ENCODE measurements around the gene CITED2.

GRCh38 chr6:139376017-139376330, 1.5 kb upstream of the CITED2 start:
- TF ChIP-seq EZH2 (IDR thresholded peaks at IDR 0.05) = no peak
- TF ChIP-seq, protein P1, sequence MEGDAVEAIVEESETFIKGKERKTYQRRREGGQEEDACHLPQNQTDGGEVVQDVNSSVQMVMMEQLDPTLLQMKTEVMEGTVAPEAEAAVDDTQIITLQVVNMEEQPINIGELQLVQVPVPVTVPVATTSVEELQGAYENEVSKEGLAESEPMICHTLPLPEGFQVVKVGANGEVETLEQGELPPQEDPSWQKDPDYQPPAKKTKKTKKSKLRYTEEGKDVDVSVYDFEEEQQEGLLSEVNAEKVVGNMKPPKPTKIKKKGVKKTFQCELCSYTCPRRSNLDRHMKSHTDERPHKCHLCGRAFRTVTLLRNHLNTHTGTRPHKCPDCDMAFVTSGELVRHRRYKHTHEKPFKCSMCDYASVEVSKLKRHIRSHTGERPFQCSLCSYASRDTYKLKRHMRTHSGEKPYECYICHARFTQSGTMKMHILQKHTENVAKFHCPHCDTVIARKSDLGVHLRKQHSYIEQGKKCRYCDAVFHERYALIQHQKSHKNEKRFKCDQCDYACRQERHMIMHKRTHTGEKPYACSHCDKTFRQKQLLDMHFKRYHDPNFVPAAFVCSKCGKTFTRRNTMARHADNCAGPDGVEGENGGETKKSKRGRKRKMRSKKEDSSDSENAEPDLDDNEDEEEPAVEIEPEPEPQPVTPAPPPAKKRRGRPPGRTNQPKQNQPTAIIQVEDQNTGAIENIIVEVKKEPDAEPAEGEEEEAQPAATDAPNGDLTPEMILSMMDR (IDR thresholded peaks at IDR 0.05 in 2 of 3, conservative IDR thresholded peaks at IDR 0.05 in 1 of 3; ENCODE audit: borderline replicate concordance in 1 of 3, insufficient read depth in 1 of 3, low read depth in 2 of 3, low read length in 2 of 3) = no peak
- TF ChIP-seq POLR2A (IDR thresholded peaks at IDR 0.05; ENCODE audit: borderline replicate concordance, extremely low read depth, insufficient read depth, insufficient read length) = no peak
- no peak for TF ChIP-seq ZFX (IDR thresholded peaks at IDR 0.05)
- TF ChIP-seq MAX (IDR thresholded peaks at IDR 0.05) = no peak
- no peak for TF ChIP-seq POLR2AphosphoS5 (IDR thresholded peaks at IDR 0.05; ENCODE audit: low read depth, low read length)
- TF ChIP-seq SIN3A (IDR thresholded peaks at IDR 0.05; ENCODE audit: low read depth) = no peak
- TF ChIP-seq SP1 (IDR thresholded peaks at IDR 0.05; ENCODE audit: low read depth) = no peak
- no peak for TF ChIP-seq EGR1 (IDR thresholded peaks at IDR 0.05; ENCODE audit: low read depth)
- TF ChIP-seq, protein P2, sequence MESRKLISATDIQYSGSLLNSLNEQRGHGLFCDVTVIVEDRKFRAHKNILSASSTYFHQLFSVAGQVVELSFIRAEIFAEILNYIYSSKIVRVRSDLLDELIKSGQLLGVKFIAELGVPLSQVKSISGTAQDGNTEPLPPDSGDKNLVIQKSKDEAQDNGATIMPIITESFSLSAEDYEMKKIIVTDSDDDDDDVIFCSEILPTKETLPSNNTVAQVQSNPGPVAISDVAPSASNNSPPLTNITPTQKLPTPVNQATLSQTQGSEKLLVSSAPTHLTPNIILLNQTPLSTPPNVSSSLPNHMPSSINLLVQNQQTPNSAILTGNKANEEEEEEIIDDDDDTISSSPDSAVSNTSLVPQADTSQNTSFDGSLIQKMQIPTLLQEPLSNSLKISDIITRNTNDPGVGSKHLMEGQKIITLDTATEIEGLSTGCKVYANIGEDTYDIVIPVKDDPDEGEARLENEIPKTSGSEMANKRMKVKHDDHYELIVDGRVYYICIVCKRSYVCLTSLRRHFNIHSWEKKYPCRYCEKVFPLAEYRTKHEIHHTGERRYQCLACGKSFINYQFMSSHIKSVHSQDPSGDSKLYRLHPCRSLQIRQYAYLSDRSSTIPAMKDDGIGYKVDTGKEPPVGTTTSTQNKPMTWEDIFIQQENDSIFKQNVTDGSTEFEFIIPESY (IDR thresholded peaks at IDR 0.05; ENCODE audit: extremely low read depth, insufficient replicate concordance, low read length) = no peak
- TF ChIP-seq, protein P3, sequence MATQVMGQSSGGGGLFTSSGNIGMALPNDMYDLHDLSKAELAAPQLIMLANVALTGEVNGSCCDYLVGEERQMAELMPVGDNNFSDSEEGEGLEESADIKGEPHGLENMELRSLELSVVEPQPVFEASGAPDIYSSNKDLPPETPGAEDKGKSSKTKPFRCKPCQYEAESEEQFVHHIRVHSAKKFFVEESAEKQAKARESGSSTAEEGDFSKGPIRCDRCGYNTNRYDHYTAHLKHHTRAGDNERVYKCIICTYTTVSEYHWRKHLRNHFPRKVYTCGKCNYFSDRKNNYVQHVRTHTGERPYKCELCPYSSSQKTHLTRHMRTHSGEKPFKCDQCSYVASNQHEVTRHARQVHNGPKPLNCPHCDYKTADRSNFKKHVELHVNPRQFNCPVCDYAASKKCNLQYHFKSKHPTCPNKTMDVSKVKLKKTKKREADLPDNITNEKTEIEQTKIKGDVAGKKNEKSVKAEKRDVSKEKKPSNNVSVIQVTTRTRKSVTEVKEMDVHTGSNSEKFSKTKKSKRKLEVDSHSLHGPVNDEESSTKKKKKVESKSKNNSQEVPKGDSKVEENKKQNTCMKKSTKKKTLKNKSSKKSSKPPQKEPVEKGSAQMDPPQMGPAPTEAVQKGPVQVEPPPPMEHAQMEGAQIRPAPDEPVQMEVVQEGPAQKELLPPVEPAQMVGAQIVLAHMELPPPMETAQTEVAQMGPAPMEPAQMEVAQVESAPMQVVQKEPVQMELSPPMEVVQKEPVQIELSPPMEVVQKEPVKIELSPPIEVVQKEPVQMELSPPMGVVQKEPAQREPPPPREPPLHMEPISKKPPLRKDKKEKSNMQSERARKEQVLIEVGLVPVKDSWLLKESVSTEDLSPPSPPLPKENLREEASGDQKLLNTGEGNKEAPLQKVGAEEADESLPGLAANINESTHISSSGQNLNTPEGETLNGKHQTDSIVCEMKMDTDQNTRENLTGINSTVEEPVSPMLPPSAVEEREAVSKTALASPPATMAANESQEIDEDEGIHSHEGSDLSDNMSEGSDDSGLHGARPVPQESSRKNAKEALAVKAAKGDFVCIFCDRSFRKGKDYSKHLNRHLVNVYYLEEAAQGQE (IDR thresholded peaks at IDR 0.05; ENCODE audit: low read depth) = no peak

Measured in HCT116 (cell line).